GM21447 (cell line): ENCODE results near the gene AK1.
"Not testable (repeated sequence)": the region's sequence is repeated elsewhere in the genome, so short reads cannot be mapped to it uniquely, and the experiment has no call there.

Source experiments
- ATAC-seq: cut with Tn5 transposase; IDR thresholded peaks from one replicate; pipeline ENCODE4 v1.9.1; 2021; ENCODE audit not compliant: unreplicated experiment

The AK1 gene

GRCh38 chr9:127884976-127885490, 7.6 kb upstream of the AK1 start:
- ATAC-seq = no peak

DNA sequence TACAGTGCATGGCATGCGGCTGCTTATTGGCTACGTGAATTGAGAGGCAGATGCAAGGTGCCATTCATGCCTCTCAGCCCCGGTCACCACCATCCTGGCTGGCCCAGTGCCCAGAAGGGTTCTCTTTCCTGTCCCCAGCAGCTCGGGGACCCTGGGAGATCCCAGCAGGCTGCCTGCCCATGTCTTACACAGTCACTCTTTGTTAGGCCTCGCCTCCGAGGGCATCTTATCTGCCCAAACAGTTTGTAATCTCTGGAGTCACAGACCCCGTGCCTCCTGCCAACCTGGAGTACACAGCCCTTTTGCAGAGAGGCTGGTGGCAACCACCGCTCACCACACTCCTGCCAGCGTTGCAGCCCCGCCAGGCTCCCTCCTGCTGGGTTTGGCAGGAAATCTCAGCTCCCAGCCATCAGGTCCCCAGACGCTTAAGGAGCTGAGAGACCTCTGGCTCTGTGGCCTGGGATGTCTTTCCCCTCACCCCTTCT, 7.0 kb upstream of the AK1 start:
- ATAC-seq = no peak

DNA sequence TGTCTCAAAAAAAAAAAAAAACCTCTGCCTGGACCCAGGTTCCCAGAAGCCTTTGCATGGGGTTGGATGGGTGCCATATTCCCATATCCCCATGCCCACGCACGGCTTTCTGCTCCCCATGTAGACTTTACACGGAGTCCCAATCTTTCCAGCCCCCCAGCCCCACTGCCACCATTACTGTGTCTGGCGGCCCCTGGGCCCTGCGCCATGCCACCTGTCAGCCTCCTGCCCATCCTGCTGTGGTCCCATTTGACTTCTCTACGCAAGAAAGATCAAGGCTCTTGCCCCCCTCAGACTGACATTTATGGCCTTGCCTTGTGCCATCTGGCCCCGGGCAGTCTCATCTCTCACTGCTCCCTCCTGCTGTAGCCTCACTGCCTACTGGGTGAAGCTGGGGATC, 6.5 kb upstream of the AK1 start:
- no peak for ATAC-seq

GRCh38 chr9:127881715-127882114, 4.2 kb upstream of the AK1 start:
- ATAC-seq = not testable (repeated sequence)

DNA sequence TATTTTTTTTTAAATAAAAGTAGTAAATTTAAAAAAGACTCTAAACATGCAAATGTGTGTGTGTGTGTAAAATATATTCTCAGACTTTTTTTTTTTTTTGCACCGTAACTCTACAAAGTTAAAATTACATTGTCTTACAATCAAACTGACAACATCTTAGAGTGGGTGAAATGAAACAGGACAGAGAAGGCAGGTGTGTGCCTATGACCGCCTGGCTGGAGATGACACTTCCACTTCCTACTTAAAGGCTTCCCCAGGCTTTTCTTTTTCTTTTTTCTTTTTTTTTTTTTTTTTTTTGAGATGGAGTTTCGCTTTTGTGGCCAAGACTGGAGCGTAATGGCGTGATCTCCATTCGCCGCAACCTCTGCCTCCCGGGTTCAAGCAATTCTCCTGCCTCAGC, 2.7 kb upstream of the AK1 start:
- no peak for ATAC-seq

GRCh38 chr9:127878652-127879390, 1.3 kb upstream of the AK1 start:
- ATAC-seq = no peak

- no peak for ATAC-seq
Measured at GRCh38 chr9:127878001-127878651, 651 bp upstream of the AK1 start.

GRCh38 chr9:127876764-127877562, 512 bp downstream of the AK1 start:
- ATAC-seq = no peak

- no peak for ATAC-seq
Measured at GRCh38 chr9:127876026-127876763, 1.3 kb downstream of the AK1 start.

DNA sequence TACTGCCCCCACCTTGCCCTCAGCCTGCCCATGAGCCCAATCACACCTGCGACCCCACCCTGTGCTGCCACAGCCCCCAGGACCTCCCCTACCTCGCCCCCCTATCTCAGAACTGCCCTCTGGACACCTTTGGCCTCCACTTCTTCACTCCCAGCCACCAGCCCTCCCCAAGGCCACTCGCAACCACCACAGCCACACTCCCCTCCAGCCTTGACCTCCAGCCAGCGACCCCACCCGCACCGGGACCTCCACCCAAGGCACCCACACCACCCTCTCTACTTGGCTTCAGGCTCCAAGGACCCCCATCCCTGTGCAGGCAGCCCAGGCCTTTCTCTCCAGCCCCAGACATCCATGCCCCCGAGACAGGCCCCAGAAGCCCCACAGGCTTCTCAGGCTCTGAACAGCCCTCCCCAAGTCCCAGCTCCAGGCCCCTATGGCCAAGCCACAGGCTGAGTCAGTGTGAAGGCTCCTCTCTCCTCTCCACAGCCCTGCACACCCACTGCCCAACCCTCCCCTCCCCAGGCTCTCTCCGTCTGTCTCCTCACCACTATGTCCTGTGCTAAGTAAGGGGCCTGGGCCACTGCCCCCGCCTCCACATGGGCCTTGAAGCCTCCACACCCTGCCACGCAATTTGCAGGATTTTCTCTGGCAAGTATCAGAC, 2.0 kb downstream of the AK1 start:
- no peak for ATAC-seq

GRCh38 chr9:127874301-127875221, 2.9 kb downstream of the AK1 start:
- ATAC-seq = no peak

DNA sequence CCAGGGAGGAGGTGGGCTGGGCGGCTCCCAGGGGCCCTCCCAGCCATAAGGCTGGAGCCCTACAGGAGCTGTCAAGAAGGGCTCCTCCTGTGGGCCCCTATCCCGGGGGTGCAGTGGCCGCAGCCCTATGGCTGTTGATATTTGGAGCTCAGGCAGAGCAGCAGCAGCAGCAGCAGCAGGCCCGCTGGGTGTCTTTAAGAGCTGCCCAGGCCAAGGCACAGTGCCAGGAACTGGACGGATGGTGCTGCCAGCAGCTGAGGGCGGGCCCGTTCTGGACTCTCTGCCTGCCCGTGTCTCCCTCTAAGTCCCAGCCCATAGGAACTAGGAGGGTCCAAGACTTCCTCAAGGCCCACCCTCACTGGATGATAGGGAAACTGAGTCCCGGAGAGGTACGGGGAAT, 3.6 kb downstream of the AK1 start:
- ATAC-seq = no peak

DNA sequence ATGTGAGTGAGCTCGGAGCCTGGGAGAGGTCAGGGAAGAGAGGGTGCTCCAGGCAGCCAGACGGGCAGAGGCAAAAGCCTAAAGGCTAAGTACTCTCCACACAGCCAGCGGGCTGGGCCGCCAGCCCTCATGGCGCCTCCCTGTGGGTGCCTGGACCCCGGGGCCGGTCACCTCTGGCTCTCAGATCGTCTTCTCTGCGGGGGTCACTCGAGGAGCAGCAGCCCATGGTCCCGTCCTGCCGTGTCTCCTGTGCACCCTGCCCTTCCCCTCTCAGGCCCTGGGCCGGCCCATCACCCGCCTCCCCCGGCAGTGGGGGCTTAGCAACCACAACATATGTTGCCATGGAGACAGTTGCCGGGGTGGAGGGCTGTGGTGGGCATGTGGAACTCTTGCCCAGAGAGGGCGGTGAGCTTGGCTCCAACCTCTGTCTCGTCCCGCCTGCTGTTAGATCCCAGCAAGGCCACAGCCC, 4.2 kb downstream of the AK1 start:
- ATAC-seq = no peak

DNA sequence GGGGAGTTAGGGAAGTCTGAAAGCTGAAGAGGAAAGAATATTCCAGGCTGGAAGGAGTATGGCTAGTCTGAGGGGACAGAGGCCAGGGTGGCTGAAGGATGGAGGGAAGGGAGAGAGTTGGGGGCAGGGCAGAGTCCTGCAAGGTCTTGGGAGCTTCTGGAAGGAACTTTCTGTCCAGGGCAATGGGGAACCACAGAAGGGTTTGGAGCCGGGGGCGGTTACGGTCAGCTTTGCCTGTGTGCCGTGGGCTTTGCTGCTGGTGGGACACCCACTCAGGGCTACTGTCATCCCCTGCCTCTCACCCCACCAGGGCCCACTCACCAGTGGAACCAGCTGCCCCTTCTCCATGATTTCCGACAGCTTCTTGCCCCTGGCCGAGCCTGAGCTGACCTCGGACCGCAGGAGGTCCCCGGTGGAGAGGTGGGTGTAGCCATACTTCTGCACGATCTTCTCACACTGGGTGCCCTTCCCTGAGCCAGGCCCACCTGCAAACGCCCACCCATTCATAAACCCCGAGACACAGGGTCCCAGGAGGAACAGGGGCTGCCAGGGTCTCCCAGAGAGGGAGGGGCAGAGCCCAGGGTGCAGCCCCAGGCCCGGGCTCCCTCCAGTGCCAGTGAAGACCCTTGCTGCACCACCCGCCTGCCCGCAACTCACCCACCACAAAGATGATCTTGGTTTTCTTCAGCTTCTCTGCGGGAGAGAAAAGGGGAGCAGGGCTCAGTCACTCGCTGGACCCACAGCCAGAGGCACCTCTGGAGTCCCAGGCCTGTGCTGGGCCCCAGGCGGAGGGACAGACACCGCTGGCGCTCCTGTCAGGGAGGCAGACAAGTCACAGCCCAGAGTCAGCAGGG, 4.9 kb downstream of the AK1 start:
- ATAC-seq = no peak

DNA sequence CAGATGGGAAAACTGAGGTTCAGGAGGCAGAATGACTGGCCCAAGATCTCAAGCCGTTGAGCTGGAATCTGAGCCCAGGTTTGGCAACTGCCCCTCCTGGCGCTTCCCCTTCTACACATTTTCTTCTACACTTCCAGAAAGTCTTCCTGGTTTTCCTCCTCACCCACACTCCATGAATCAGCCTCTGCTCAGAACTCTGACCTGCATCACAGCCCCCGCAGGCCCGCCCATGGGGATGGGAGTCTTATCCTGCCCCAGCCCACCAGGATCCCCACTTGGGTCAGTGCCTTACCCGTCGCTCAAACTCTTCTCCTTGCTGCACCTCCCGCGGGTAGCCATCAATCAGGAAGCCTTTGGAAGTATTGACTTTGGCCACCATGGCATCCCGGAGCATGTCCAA, 5.9 kb downstream of the AK1 start:
- no peak for ATAC-seq

DNA sequence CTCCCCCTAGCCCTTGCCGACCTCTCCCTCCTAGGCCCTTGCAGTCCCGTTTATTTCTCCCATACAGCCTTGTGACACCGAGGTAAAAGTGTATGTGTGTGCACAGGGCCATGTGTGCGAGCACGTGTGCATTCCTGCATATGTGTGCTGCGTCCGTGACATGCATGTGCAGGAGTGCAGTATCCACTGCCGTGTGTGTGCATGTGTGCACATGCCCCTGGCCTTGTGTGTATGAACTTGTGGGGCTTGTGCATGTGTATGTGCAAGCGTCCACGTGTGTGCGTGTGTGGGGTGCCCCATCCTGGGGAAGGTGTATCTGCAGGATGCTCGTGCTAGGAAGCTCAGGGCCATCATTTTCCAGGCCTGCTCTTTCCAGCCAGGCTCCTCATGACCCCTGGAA, 6.6 kb downstream of the AK1 start:
- ATAC-seq = no peak

DNA sequence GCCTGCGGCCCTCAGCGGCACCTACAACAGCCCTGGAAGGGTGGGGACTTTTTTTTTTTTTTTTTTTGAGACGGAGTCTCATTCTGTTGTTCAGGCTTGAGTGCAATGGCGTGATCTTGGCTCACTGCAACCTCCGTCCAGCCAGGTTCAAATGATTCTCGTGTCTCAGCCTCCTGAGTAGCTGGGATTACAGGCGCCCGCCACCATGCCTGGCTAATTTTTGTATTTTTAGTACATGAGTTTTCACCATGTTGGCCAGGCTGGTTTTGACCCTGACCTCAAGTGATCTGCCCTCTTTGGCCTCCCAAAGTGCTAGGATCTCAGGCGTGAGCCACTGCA, 7.4 kb downstream of the AK1 start:
- ATAC-seq = not testable (repeated sequence)
